HEK293 (cell line): ENCODE measurements around the gene LIN37.

Experiments used
- CTCF ChIA-PET: fragments of 350-600 bp; formaldehyde crosslinking; extraction: SDS; loops from one replicate; lab custom pipeline; 2021; ENCODE audit warnings: antibody characterized with exemption; lab: Yijun Ruan, JAX
- POLR2A ChIA-PET: fragments of 300-600 bp; formaldehyde crosslinking; extraction: SDS; loops from one replicate; lab custom pipeline; 2020; ENCODE audit warnings: antibody characterized with exemption, inconsistent platforms; lab: Yijun Ruan, JAX
- H3K27ac ChIP-seq: fragments of 200-500 bp; sonication (Bioruptor generic); 2 replicates; pipeline ENCODE4 v1.5.1; 2014; ENCODE audit warnings: low read depth, low read length, control low read depth, inconsistent platforms; ENCODE audit errors: extremely low read depth
- H3K36me3 ChIP-seq, 2 experiments: fragments of 200-500 bp in 1 of 2; sonication (Bioruptor generic) in 1 of 2; 1 replicate in 1 of 2; 2 replicates in 1 of 2; pipeline ENCODE4 v1.5.1; 2014 to 2017; ENCODE audit warnings: inconsistent platforms in 2 of 2, low read length in 2 of 2; ENCODE audit not compliant: control insufficient read depth in 2 of 2, insufficient read depth in 1 of 2
- H3K4me1 ChIP-seq: fragments of 200-500 bp; sonication (Bioruptor generic); 2 replicates; pipeline ENCODE4 v1.5.1; 2014; ENCODE audit warnings: mild to moderate bottlenecking, low read length, inconsistent platforms; ENCODE audit not compliant: control insufficient read depth, insufficient read depth
- H3K4me3 ChIP-seq: 2 replicates; pipeline ENCODE4 v1.5.1; 2011; ENCODE audit warnings: low read depth, mild to moderate bottlenecking, control low read depth, low read length, moderate library complexity
- H3K9me3 ChIP-seq: fragments of 200-500 bp; sonication (Bioruptor generic); 2 replicates; pipeline ENCODE4 v1.5.1; 2014; ENCODE audit warnings: low read depth, low read length, inconsistent platforms; ENCODE audit not compliant: control insufficient read depth, insufficient read depth
- GFI1B ChIP-seq: fragments of 450-650 bp; formaldehyde crosslinking; IDR thresholded peaks from 2 replicates; pipeline ENCODE4 v1.5.1; 2016; ENCODE audit warnings: missing biosample characterization, missing genetic modification characterization
- GLIS1 ChIP-seq: fragments of 450-650 bp; formaldehyde crosslinking; IDR thresholded peaks from 2 replicates; pipeline ENCODE4 v1.5.1; 2016; ENCODE audit warnings: missing biosample characterization, missing genetic modification characterization
- HOXD13 ChIP-seq: sonication (generic); formaldehyde crosslinking; IDR thresholded peaks from 2 replicates; pipeline ENCODE4 v1.8.0; 2022; ENCODE audit warnings: missing genetic modification reagents, borderline replicate concordance
- MZF1 ChIP-seq: fragments of 450-650 bp; formaldehyde crosslinking; IDR thresholded peaks from 2 replicates; pipeline ENCODE4 v1.5.1; 2017; ENCODE audit warnings: missing biosample characterization, missing genetic modification characterization, borderline replicate concordance
- SP2 ChIP-seq: fragments of 450-650 bp; formaldehyde crosslinking; IDR thresholded peaks from 2 replicates; pipeline ENCODE4 v1.5.1; 2016; ENCODE audit warnings: missing biosample characterization, missing genetic modification characterization
- TRIM28 ChIP-seq: IDR thresholded peaks from 2 replicates; pipeline ENCODE4 v1.6.1; 2011; ENCODE audit warnings: low read length, control low read depth, borderline replicate concordance
- ZBTB21 ChIP-seq: fragments of 450-650 bp; formaldehyde crosslinking; IDR thresholded peaks from 2 replicates; pipeline ENCODE4 v1.5.1; 2017; ENCODE audit warnings: missing biosample characterization, missing genetic modification characterization
- ZNF112 ChIP-seq: fragments of 450-650 bp; formaldehyde crosslinking; IDR thresholded peaks from 2 replicates; pipeline ENCODE4 v1.5.0; 2017; ENCODE audit warnings: missing biosample characterization, missing genetic modification characterization
- ZNF157 ChIP-seq: fragments of 450-650 bp; formaldehyde crosslinking; IDR thresholded peaks from 2 replicates; pipeline ENCODE4 v1.5.1; 2016; ENCODE audit warnings: missing biosample characterization, missing genetic modification characterization
- ZNF223 ChIP-seq: fragments of 450-650 bp; formaldehyde crosslinking; IDR thresholded peaks from 2 replicates; pipeline ENCODE4 v1.5.1; 2016; ENCODE audit warnings: missing biosample characterization, missing genetic modification characterization
- ZNF311 ChIP-seq: fragments of 450-650 bp; formaldehyde crosslinking; IDR thresholded peaks from 2 replicates; pipeline ENCODE4 v1.5.1; 2017; ENCODE audit warnings: missing biosample characterization, missing genetic modification characterization, borderline replicate concordance
- ZNF350 ChIP-seq: fragments of 450-650 bp; formaldehyde crosslinking; IDR thresholded peaks from 2 replicates; pipeline ENCODE4 v1.5.0; 2017; ENCODE audit warnings: missing biosample characterization, mild to moderate bottlenecking, missing genetic modification characterization
- ZNF423 ChIP-seq: fragments of 450-650 bp; formaldehyde crosslinking; IDR thresholded peaks from 2 replicates; pipeline ENCODE4 v1.5.1; 2016; ENCODE audit warnings: missing biosample characterization, missing genetic modification characterization
- ZNF529 ChIP-seq: fragments of 450-650 bp; formaldehyde crosslinking; IDR thresholded peaks from 2 replicates; pipeline ENCODE4 v1.5.1; 2017; ENCODE audit warnings: missing genetic modification characterization, missing biosample characterization; ENCODE audit not compliant: insufficient replicate concordance
- ZNF530 ChIP-seq: fragments of 450-650 bp; formaldehyde crosslinking; IDR thresholded peaks from 2 replicates; pipeline ENCODE4 v1.5.1; 2016; ENCODE audit warnings: low read depth, missing biosample characterization, missing genetic modification characterization
- ZNF571 ChIP-seq: fragments of 450-650 bp; formaldehyde crosslinking; IDR thresholded peaks from 2 replicates; pipeline ENCODE4 v1.5.0; 2017; ENCODE audit warnings: missing biosample characterization, missing genetic modification characterization
- ZNF629 ChIP-seq: fragments of 450-650 bp; formaldehyde crosslinking; IDR thresholded peaks from 2 replicates; pipeline ENCODE4 v1.5.1; 2017; ENCODE audit warnings: missing biosample characterization, missing genetic modification characterization
- ZNF768 ChIP-seq: fragments of 450-650 bp; formaldehyde crosslinking; IDR thresholded peaks from 2 replicates; pipeline ENCODE4 v1.5.1; 2018; ENCODE audit warnings: missing biosample characterization, mild to moderate bottlenecking, missing genetic modification characterization
- ZNF776 ChIP-seq: fragments of 450-650 bp; formaldehyde crosslinking; IDR thresholded peaks from 2 replicates; pipeline ENCODE4 v1.5.0; 2017; ENCODE audit warnings: missing biosample characterization, missing genetic modification characterization, borderline replicate concordance
- ZSCAN23 ChIP-seq: fragments of 450-650 bp; formaldehyde crosslinking; IDR thresholded peaks from 2 replicates; pipeline ENCODE4 v1.5.1; 2016; ENCODE audit warnings: missing biosample characterization, missing genetic modification characterization
- TF ChIP-seq, protein P1 (sequence below): fragments of 450-650 bp; IDR thresholded peaks from 2 replicates; pipeline ENCODE4 v1.5.1; 2018; ENCODE audit warnings: missing biosample characterization, mild to moderate bottlenecking, missing genetic modification characterization
- TF ChIP-seq, protein P2 (sequence below): fragments of 450-650 bp; formaldehyde crosslinking; IDR thresholded peaks from 2 replicates; pipeline ENCODE4 v1.5.0; 2017; ENCODE audit warnings: missing biosample characterization, missing genetic modification characterization, borderline replicate concordance
- TF ChIP-seq, protein P3 (sequence below): fragments of 450-650 bp; formaldehyde crosslinking; IDR thresholded peaks from 2 replicates; pipeline ENCODE4 v1.5.1; 2017; ENCODE audit warnings: missing biosample characterization, missing genetic modification characterization
- TF ChIP-seq, protein P4 (sequence below): fragments of 450-650 bp; formaldehyde crosslinking; IDR thresholded peaks from 2 replicates; pipeline ENCODE4 v1.5.1; 2017; ENCODE audit warnings: missing biosample characterization, missing genetic modification characterization
- TF ChIP-seq, protein P5 (sequence below): fragments of 450-650 bp; formaldehyde crosslinking; IDR thresholded peaks from 2 replicates; pipeline ENCODE4 v1.5.1; 2016; ENCODE audit warnings: missing biosample characterization, missing genetic modification characterization

LIN37 gene

DNA sequence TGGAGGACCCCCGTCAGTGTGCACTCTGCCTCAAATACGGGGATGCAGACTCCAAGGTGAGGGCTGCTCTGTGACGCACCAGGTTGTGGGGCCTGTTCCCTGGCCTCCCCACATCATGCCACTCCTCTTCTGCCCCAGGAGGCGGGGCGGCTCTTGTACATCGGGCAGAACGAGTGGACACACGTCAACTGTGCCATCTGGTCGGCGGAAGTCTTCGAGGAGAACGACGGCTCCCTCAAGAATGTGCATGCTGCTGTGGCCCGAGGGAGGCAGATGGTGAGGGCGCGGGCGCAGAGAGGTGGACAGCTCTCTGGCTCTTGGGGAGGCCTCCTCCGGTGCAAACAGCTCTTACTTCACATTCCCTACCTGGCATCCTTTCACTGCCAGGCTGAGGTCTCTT is 19.4 kb upstream of the LIN37 start:
- no peak overlapping the region for H3K27ac ChIP-seq
- ChIA-PET CTCF (interaction anchor here (0.6 kb wide), 1 partner anchor 39 kb away, joined by 4 read pairs; no protein-coding TSS in a partner anchor), POLR2A (interaction anchor here (1.0 to 13.6 kb wide), 3 partner anchors 9 to 85 kb away, joined by 3 to 204 read pairs (median 7); no protein-coding TSS in a partner anchor)
- no peaks in the 10 kb centered on the region for H3K9me3 ChIP-seq
- no peak overlapping the region for H3K4me3 ChIP-seq
- TF ChIP-seq, protein P1, sequence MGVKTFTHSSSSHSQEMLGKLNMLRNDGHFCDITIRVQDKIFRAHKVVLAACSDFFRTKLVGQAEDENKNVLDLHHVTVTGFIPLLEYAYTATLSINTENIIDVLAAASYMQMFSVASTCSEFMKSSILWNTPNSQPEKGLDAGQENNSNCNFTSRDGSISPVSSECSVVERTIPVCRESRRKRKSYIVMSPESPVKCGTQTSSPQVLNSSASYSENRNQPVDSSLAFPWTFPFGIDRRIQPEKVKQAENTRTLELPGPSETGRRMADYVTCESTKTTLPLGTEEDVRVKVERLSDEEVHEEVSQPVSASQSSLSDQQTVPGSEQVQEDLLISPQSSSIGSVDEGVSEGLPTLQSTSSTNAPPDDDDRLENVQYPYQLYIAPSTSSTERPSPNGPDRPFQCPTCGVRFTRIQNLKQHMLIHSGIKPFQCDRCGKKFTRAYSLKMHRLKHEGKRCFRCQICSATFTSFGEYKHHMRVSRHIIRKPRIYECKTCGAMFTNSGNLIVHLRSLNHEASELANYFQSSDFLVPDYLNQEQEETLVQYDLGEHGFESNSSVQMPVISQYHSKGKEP (tag by site-specific recombination) = no peak
- no peak for TF ChIP-seq ZNF530 (tag by site-specific recombination)
- TF ChIP-seq, protein P2, sequence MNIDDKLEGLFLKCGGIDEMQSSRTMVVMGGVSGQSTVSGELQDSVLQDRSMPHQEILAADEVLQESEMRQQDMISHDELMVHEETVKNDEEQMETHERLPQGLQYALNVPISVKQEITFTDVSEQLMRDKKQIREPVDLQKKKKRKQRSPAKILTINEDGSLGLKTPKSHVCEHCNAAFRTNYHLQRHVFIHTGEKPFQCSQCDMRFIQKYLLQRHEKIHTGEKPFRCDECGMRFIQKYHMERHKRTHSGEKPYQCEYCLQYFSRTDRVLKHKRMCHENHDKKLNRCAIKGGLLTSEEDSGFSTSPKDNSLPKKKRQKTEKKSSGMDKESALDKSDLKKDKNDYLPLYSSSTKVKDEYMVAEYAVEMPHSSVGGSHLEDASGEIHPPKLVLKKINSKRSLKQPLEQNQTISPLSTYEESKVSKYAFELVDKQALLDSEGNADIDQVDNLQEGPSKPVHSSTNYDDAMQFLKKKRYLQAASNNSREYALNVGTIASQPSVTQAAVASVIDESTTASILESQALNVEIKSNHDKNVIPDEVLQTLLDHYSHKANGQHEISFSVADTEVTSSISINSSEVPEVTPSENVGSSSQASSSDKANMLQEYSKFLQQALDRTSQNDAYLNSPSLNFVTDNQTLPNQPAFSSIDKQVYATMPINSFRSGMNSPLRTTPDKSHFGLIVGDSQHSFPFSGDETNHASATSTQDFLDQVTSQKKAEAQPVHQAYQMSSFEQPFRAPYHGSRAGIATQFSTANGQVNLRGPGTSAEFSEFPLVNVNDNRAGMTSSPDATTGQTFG (tag by site-specific recombination) = no peak
- no peak for TF ChIP-seq GFI1B (tag by site-specific recombination)
- TF ChIP-seq GLIS1 = no peak
- no peak for TF ChIP-seq TRIM28
- no peak for TF ChIP-seq SP2 (tag by site-specific recombination)
- TF ChIP-seq, protein P3, sequence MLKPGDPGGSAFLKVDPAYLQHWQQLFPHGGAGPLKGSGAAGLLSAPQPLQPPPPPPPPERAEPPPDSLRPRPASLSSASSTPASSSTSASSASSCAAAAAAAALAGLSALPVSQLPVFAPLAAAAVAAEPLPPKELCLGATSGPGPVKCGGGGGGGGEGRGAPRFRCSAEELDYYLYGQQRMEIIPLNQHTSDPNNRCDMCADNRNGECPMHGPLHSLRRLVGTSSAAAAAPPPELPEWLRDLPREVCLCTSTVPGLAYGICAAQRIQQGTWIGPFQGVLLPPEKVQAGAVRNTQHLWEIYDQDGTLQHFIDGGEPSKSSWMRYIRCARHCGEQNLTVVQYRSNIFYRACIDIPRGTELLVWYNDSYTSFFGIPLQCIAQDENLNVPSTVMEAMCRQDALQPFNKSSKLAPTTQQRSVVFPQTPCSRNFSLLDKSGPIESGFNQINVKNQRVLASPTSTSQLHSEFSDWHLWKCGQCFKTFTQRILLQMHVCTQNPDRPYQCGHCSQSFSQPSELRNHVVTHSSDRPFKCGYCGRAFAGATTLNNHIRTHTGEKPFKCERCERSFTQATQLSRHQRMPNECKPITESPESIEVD = no peak
- TF ChIP-seq ZNF157 (tag by site-specific recombination) = no peak
- no peak for TF ChIP-seq MZF1 (tag by site-specific recombination)
- no peak for TF ChIP-seq ZBTB21 (tag by site-specific recombination)
- TF ChIP-seq ZNF223 (tag by site-specific recombination) = no peak
- TF ChIP-seq ZNF350 = no peak
- no peak for TF ChIP-seq ZNF423 (tag by site-specific recombination)
- TF ChIP-seq, protein P4, sequence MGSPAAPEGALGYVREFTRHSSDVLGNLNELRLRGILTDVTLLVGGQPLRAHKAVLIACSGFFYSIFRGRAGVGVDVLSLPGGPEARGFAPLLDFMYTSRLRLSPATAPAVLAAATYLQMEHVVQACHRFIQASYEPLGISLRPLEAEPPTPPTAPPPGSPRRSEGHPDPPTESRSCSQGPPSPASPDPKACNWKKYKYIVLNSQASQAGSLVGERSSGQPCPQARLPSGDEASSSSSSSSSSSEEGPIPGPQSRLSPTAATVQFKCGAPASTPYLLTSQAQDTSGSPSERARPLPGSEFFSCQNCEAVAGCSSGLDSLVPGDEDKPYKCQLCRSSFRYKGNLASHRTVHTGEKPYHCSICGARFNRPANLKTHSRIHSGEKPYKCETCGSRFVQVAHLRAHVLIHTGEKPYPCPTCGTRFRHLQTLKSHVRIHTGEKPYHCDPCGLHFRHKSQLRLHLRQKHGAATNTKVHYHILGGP (tag by site-specific recombination) = no peak
- no peak for TF ChIP-seq ZNF529
- no peak for TF ChIP-seq HOXD13 (CRISPR knock-in tag)
- TF ChIP-seq ZNF311 = no peak
- H3K4me1 ChIP-seq = no peaks in the 10 kb centered on the region
- peaks cover 97 to 98% of the 10 kb centered on the region in 2 experiments for H3K36me3 ChIP-seq

DNA sequence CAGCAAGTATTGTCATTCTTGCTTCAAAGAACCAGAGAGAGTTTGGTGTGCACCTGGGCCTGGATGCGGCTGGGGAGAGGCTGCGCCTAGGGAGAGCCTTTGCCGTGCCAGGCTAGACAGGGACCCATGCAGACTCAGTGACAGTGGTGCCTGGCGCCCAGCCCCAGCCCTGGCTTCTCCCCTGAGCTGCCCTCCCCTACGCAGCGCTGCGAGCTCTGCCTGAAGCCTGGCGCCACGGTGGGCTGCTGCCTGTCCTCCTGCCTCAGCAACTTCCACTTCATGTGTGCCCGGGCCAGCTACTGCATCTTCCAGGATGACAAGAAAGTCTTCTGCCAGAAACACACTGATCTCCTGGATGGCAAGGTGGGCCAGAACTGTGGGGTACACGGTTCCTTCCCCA is 18.6 kb upstream of the LIN37 start:
- Histone ChIP-seq H3K4me1 (no peaks in the 10 kb centered on the region), H3K27ac (peak overlapping the region; percentile 31; the same call in 1 of the 2 replicates), H3K9me3 (no peaks in the 10 kb centered on the region), H3K4me3 (no peak overlapping the region), H3K36me3 (peaks cover 97 to 98% of the 10 kb centered on the region in 2 experiments)
- ChIA-PET POLR2A (interaction anchor here (1.3 to 13.6 kb wide), 3 partner anchors 8 to 19 kb away, joined by 4 to 204 read pairs (median 7); partner anchors contain the start of genes IGFLR1 and LIN37), CTCF (interaction anchor here (1.0 kb wide), 1 partner anchor 35 kb away, joined by 3 read pairs; no protein-coding TSS in a partner anchor)
- TF ChIP-seq ZNF112 (tag by site-specific recombination) (no peak), HOXD13 (CRISPR knock-in tag) (no peak), ZNF768 (tag by site-specific recombination) (no peak), ZSCAN23 (tag by site-specific recombination) (no peak), ZNF571 (tag by site-specific recombination) (no peak), ZNF629 (no peak), ZNF776 (no peak)
- TF ChIP-seq, protein P5, sequence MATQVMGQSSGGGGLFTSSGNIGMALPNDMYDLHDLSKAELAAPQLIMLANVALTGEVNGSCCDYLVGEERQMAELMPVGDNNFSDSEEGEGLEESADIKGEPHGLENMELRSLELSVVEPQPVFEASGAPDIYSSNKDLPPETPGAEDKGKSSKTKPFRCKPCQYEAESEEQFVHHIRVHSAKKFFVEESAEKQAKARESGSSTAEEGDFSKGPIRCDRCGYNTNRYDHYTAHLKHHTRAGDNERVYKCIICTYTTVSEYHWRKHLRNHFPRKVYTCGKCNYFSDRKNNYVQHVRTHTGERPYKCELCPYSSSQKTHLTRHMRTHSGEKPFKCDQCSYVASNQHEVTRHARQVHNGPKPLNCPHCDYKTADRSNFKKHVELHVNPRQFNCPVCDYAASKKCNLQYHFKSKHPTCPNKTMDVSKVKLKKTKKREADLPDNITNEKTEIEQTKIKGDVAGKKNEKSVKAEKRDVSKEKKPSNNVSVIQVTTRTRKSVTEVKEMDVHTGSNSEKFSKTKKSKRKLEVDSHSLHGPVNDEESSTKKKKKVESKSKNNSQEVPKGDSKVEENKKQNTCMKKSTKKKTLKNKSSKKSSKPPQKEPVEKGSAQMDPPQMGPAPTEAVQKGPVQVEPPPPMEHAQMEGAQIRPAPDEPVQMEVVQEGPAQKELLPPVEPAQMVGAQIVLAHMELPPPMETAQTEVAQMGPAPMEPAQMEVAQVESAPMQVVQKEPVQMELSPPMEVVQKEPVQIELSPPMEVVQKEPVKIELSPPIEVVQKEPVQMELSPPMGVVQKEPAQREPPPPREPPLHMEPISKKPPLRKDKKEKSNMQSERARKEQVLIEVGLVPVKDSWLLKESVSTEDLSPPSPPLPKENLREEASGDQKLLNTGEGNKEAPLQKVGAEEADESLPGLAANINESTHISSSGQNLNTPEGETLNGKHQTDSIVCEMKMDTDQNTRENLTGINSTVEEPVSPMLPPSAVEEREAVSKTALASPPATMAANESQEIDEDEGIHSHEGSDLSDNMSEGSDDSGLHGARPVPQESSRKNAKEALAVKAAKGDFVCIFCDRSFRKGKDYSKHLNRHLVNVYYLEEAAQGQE (tag by site-specific recombination) = no peak
